ENCODE results near the gene ARHGAP28.

Gene ARHGAP28

GRCh38 chr18:6876641-6877041 is 147.1 kb downstream of the ARHGAP28 start:
- Histone ChIP-seq H3K36me3 (ENCODE audit: insufficient read depth, low read length) (no peaks in the 10 kb centered on the region), H3K9ac (ENCODE audit: low read length) (no peak overlapping the region), H3K4me1 (ENCODE audit: insufficient read depth, low read length) (no peaks in the 10 kb centered on the region), H3K4me3 (ENCODE audit: low read depth in 1 of 2, low read length in 2 of 2) (no peak overlapping the region), H3K27me3 (ENCODE audit: control insufficient read depth in 1 of 2, insufficient read depth in 2 of 2, low read length in 2 of 2) (no peaks in the 10 kb centered on the region), H3K27ac (ENCODE audit: low read depth, low read length) (no peak overlapping the region), H3K9me3 (ENCODE audit: low read length) (no peaks in the 10 kb centered on the region)

DNA sequence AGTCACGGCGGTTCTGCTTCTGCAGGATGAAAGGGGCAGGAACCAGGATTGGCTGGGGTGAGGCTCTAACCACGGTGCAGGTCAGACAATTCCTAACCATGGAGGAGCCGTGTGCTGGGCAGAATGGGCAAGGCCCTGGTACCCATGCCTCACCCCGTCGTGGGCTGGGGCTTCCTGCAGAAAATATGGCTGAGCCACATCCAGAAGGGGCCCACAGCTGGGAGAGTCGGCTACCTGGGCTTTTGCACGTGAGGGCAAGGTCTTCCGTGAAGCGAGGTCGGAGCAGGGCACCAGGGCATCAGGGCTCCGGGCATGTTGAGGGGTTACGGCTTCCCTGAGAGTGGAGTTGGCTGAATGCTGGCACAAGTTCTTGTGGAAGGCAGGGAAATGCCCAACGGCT is 147.8 kb downstream of the ARHGAP28 start:
- no peaks in the 10 kb centered on the region for H3K36me3 ChIP-seq (ENCODE audit: insufficient read depth, low read length)
- H3K27ac ChIP-seq (ENCODE audit: low read depth, low read length), result no peak overlapping the region
- no peak overlapping the region for H3K4me3 ChIP-seq (ENCODE audit: low read depth in 1 of 2, low read length in 2 of 2)
- no peaks in the 10 kb centered on the region for H3K4me1 ChIP-seq (ENCODE audit: insufficient read depth, low read length)
- no peak overlapping the region for H3K9ac ChIP-seq (ENCODE audit: low read length)
- H3K9me3 ChIP-seq (ENCODE audit: low read length), result no peaks in the 10 kb centered on the region
- no peaks in the 10 kb centered on the region for H3K27me3 ChIP-seq (ENCODE audit: control insufficient read depth in 1 of 2, insufficient read depth in 2 of 2, low read length in 2 of 2)

DNA sequence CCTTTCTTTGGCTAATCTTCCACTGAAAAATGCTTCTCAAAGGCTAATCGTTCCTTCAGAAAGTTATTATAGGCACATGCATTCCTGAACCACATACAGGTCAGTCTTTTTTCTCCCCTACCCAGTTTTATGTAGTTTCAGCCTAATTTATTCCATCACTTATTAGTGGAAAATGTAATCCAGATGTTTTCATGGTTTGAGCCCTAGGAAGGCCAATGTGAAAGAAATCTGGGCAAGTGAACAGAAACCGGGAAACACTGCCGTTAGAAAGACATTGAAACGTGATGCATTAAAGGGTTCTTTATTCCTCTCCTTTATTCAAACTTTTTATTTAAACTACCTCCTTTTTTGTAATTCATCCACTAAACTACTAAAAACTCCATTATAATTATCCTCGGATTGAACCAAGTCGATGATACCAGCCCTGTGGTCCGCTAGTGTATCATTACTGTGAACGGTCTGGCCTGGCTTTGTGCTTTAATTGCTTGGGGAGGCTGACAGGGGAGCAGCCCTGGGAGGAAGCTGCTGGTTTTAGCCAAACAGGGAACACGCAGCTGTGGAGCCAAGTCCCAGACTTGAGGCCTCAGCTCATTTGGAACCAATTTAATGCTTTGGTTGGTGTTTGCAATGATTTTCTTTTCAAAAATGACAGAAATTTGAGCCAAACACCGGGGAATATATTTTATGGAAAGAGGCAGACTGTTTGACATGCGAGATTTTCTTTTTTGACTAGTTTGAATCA is 149.2 kb downstream of the ARHGAP28 start:
- no peaks in the 10 kb centered on the region for H3K9me3 ChIP-seq (ENCODE audit: low read length)
- H3K9ac ChIP-seq (ENCODE audit: low read length), result no peak overlapping the region
- no peak overlapping the region for H3K4me3 ChIP-seq (ENCODE audit: low read depth in 1 of 2, low read length in 2 of 2)
- no peaks in the 10 kb centered on the region for H3K36me3 ChIP-seq (ENCODE audit: insufficient read depth, low read length)
- H3K4me1 ChIP-seq (ENCODE audit: insufficient read depth, low read length), result no peaks in the 10 kb centered on the region
- H3K27me3 ChIP-seq (ENCODE audit: control insufficient read depth in 1 of 2, insufficient read depth in 2 of 2, low read length in 2 of 2), result no peaks in the 10 kb centered on the region
- H3K27ac ChIP-seq (ENCODE audit: low read depth, low read length), result no peak overlapping the region

- Histone ChIP-seq H3K9ac (ENCODE audit: low read length) (no peak overlapping the region), H3K27me3 (ENCODE audit: control insufficient read depth in 1 of 2, insufficient read depth in 2 of 2, low read length in 2 of 2) (no peaks in the 10 kb centered on the region)
Measured at GRCh38 chr18:6879508-6880195, 150.1 kb downstream of the ARHGAP28 start.

DNA sequence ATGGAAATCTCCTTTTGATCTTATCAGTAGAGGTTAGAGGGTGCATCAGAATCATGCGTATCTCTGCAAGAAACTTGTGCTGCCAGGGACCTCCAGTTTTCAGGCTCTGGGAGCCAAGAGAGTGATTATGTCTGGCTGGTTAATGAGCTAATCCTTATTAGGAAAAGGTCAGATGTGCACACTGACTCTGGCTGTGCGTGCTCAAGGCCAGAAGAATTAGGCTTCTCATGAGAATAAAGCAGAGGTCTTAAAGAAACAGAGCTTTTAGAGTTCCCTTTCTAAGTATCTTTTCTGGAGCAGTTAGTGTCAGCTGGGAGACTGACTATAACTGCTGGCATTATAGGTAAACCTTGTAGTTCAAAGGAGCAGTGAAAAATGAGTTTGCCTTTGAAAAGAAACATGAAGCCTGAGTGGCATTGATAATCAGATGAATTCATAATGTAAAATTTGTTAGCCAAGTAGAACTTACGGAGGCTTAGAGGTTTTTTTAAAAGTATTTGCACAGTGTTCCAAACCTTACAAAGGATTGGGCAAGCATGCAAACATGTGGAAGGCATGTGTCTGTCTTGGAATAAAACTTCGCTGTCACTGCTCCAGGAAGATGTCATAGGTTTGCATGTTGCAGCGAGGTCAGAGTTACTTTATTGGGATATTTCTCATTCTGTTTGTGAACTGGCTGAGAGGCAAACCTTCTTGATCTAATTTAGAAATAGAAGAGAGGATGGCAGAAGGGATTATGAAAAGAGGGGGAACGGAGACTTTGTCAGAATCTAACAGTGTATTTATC is 151.7 kb downstream of the ARHGAP28 start:
- H3K27ac ChIP-seq (ENCODE audit: low read depth, low read length), result peak overlapping the region; percentile 0

More at GRCh38 chr18:6879508-6880195, 150.1 kb downstream of the ARHGAP28 start:
- Histone ChIP-seq H3K4me3 (ENCODE audit: low read depth in 1 of 2, low read length in 2 of 2) (no peak overlapping the region), H3K9me3 (ENCODE audit: low read length) (no peaks in the 10 kb centered on the region), H3K27ac (ENCODE audit: low read depth, low read length) (no peak overlapping the region), H3K4me1 (ENCODE audit: insufficient read depth, low read length) (no peaks in the 10 kb centered on the region), H3K36me3 (ENCODE audit: insufficient read depth, low read length) (no peaks in the 10 kb centered on the region)

DNA sequence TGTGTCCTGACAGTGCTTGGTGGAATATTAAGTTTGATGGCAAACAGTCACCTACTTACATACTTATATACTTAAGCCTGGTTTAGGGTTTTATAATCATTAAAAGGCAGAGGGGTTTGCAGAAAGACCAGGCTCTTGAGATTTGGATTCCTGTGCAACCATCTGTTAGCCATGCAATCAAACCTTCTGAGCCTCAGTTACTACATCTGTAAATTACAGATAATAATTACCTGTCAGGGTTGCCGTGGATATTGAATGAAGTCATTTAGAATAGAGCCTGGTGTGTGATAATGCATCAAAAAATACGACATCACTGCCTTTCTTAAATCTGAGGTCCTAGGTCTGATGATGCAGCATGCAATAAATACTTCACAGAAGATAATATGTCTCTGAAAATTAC is 152.9 kb downstream of the ARHGAP28 start:
- Histone ChIP-seq H3K27ac (ENCODE audit: low read depth, low read length) (no peak overlapping the region), H3K9ac (ENCODE audit: low read length) (no peak overlapping the region), H3K36me3 (ENCODE audit: insufficient read depth, low read length) (no peaks in the 10 kb centered on the region), H3K4me3 (ENCODE audit: low read depth in 1 of 2, low read length in 2 of 2) (no peak overlapping the region), H3K9me3 (ENCODE audit: low read length) (no peaks in the 10 kb centered on the region), H3K4me1 (ENCODE audit: insufficient read depth, low read length) (no peaks in the 10 kb centered on the region), H3K27me3 (ENCODE audit: control insufficient read depth in 1 of 2, insufficient read depth in 2 of 2, low read length in 2 of 2) (no peaks in the 10 kb centered on the region)

More for the DNA sequence above, 151.7 kb downstream of the ARHGAP28 start:
- Histone ChIP-seq H3K9ac (ENCODE audit: low read length) (no peak overlapping the region), H3K9me3 (ENCODE audit: low read length) (no peaks in the 10 kb centered on the region), H3K4me1 (ENCODE audit: insufficient read depth, low read length) (no peaks in the 10 kb centered on the region), H3K4me3 (ENCODE audit: low read depth in 1 of 2, low read length in 2 of 2) (no peak overlapping the region), H3K36me3 (ENCODE audit: insufficient read depth, low read length) (no peaks in the 10 kb centered on the region), H3K27me3 (ENCODE audit: control insufficient read depth in 1 of 2, insufficient read depth in 2 of 2, low read length in 2 of 2) (no peaks in the 10 kb centered on the region)

DNA sequence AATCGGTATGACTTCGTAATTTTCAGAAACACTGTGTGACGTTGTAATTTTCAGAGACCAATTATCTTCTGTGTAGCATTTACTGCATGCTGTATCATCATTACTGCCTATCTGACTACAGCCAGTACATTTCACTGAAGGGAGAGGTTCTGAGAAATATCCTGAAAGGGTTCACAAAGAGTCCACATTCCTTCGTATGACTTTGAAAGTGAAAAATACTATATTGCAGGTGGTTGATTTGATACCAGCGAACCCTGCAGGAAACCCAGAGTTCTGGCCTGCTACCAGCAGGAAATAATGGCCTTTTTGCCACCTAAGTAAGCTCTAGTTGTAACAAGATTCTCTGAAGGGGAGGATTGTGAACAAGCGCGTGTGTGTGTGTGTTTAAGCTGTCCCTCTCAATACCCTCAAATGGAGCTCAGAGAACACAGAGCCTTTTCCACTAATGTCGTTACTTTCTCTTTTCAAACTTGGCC is 155.5 kb downstream of the ARHGAP28 start:
- no peaks in the 10 kb centered on the region for H3K9me3 ChIP-seq (ENCODE audit: low read length)
- peak overlapping the region in 1 of 2 donors; percentile 4 for H3K4me3 ChIP-seq (ENCODE audit: low read depth in 1 of 2, low read length in 2 of 2)
- no peak overlapping the region for H3K9ac ChIP-seq (ENCODE audit: low read length)
- H3K27ac ChIP-seq (ENCODE audit: low read depth, low read length), result no peak overlapping the region
- no peaks in the 10 kb centered on the region for H3K27me3 ChIP-seq (ENCODE audit: control insufficient read depth in 1 of 2, insufficient read depth in 2 of 2, low read length in 2 of 2)
- no peaks in the 10 kb centered on the region for H3K36me3 ChIP-seq (ENCODE audit: insufficient read depth, low read length)
- no peaks in the 10 kb centered on the region for H3K4me1 ChIP-seq (ENCODE audit: insufficient read depth, low read length)

- Histone ChIP-seq H3K36me3 (ENCODE audit: insufficient read depth, low read length) (no peaks in the 10 kb centered on the region), H3K9me3 (ENCODE audit: low read length) (no peaks in the 10 kb centered on the region), H3K27ac (ENCODE audit: low read depth, low read length) (no peak overlapping the region), H3K27me3 (ENCODE audit: control insufficient read depth in 1 of 2, insufficient read depth in 2 of 2, low read length in 2 of 2) (no peaks in the 10 kb centered on the region), H3K4me3 (ENCODE audit: low read depth in 1 of 2, low read length in 2 of 2) (no peak overlapping the region), H3K9ac (ENCODE audit: low read length) (no peak overlapping the region), H3K4me1 (ENCODE audit: insufficient read depth, low read length) (no peaks in the 10 kb centered on the region)
Measured at GRCh38 chr18:6885992-6886796, 156.7 kb downstream of the ARHGAP28 start.

GRCh38 chr18:6886797-6887330 is 157.3 kb downstream of the ARHGAP28 start:
- no peaks in the 10 kb centered on the region for H3K4me1 ChIP-seq (ENCODE audit: insufficient read depth, low read length)
- H3K27me3 ChIP-seq (ENCODE audit: control insufficient read depth in 1 of 2, insufficient read depth in 2 of 2, low read length in 2 of 2), result no peaks in the 10 kb centered on the region
- H3K36me3 ChIP-seq (ENCODE audit: insufficient read depth, low read length), result no peaks in the 10 kb centered on the region
- no peak overlapping the region for H3K4me3 ChIP-seq (ENCODE audit: low read depth in 1 of 2, low read length in 2 of 2)
- H3K27ac ChIP-seq (ENCODE audit: low read depth, low read length), result no peak overlapping the region
- no peak overlapping the region for H3K9ac ChIP-seq (ENCODE audit: low read length)
- no peaks in the 10 kb centered on the region for H3K9me3 ChIP-seq (ENCODE audit: low read length)

DNA sequence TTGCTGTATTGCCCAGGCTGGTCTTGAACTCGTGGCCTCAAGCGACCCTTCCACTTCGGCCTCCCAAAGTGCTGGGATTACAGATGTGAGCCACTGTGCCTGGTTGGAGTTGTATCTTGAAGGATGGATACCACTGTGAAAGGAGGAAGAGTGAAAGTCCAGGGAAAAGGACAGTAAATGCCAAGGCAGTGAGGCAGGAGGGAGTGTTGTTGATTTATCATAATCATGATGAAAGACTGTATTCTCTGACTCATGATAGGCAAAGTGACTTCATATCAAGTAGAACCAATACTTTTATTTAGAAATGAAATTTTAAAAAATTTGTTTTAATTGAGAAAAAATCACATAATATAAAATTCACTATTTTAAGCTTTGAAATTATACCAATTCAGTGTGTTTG is 162.3 kb downstream of the ARHGAP28 start:
- Histone ChIP-seq H3K27me3 (ENCODE audit: control insufficient read depth in 1 of 2, insufficient read depth in 2 of 2, low read length in 2 of 2) (no peaks in the 10 kb centered on the region), H3K4me1 (ENCODE audit: insufficient read depth, low read length) (no peaks in the 10 kb centered on the region), H3K4me3 (ENCODE audit: low read depth in 1 of 2, low read length in 2 of 2) (no peak overlapping the region), H3K9me3 (ENCODE audit: low read length) (no peaks in the 10 kb centered on the region), H3K27ac (ENCODE audit: low read depth, low read length) (no peak overlapping the region), H3K9ac (ENCODE audit: low read length) (no peak overlapping the region), H3K36me3 (ENCODE audit: insufficient read depth, low read length) (no peaks in the 10 kb centered on the region)
